GM19397 (cell line): ENCODE measurements around the gene ALG10B.
A peak's percentile ranks its signal among the peaks of the same experiment; 100 is the strongest.
"Not testable (repeated sequence)": the region's sequence is repeated elsewhere in the genome, so short reads cannot be mapped to it uniquely, and the experiment has no call there.

ENCODE experiments used
- ATAC-seq: cut with Tn5 transposase; IDR thresholded peaks from one replicate; pipeline ENCODE4 v1.9.1; 2021; ENCODE audit warnings: mild to moderate bottlenecking, moderate library complexity; ENCODE audit not compliant: unreplicated experiment

Gene ALG10B, protein sequence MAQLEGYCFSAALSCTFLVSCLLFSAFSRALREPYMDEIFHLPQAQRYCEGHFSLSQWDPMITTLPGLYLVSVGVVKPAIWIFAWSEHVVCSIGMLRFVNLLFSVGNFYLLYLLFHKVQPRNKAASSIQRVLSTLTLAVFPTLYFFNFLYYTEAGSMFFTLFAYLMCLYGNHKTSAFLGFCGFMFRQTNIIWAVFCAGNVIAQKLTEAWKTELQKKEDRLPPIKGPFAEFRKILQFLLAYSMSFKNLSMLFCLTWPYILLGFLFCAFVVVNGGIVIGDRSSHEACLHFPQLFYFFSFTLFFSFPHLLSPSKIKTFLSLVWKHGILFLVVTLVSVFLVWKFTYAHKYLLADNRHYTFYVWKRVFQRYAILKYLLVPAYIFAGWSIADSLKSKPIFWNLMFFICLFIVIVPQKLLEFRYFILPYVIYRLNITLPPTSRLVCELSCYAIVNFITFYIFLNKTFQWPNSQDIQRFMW

DNA sequence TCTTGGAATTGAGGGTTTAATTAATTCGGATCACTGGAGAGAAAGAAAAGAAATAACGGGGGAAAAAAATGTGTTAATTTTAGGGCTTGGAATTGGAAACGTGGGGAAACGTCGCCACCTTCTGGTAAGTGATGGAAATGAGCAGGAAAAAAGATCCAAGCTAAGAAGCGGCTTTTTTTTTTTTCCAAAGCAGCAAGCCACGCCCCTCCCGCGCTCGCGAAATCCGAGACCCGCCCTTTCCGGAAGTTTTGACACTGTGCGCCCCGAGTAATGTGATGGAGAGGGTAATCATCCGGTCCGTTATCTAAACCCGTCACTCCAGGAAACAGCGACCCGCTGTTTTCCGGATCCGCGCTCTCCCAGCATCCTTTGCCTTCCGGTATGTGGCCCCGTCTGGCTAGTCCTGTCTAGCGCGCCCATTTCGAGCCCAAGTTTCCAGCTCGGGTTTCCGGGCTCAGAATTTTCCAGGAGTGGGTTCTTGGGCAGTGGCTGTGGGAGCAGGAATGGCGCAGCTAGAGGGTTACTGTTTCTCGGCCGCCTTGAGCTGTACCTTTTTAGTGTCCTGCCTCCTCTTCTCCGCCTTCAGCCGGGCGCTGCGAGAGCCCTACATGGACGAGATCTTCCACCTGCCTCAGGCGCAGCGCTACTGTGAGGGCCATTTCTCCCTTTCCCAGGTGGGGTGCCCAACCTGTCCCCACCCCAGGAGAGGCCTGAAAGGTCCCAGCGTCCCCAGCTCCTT, at the start of gene ALG10B:
ALG10B (plus strand) TSS at position 384 of the 739 bp plus-strand sequence; CDS start at position 504, 120 bp downstream.
- ATAC-seq: peak; percentile 100

DNA sequence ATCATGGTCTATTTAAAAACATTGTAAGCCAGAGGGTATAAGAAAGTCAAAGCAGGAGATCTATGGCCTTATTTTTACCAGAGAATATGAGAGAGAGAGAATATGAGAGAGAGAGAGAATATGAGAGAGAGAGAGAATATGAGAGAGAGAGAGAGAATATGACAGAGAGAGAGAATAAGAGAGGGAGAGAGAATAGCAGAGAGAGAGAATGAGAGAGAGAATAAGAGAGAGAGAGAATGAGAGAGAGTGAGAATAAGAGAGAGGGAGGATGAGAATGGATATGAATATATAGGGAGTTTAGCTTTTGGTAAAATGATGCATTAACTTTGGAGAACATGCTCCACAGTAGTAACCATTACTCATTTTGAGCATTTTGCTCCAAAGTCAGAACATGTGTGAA, 48.0 kb upstream of the ALG10B start:
- no peak for ATAC-seq

DNA sequence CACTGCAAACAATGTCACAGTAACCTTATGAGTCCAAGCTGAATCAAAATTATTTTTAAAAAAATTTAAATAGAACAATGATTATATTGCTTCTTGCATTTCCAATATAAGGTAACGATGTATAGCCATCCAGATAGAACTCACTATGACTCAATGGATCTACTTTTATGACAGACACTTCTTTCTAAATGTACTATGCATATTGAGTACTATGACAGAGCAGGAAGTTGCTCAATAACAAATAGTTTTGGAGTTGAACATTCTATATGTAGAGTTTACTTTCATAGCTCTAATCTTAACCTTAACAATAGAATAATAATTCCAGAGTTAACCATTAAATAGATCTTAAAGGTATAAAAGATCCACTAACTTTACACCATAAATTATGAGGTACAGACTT, 46.7 kb upstream of the ALG10B start:
- ATAC-seq: no peak

DNA sequence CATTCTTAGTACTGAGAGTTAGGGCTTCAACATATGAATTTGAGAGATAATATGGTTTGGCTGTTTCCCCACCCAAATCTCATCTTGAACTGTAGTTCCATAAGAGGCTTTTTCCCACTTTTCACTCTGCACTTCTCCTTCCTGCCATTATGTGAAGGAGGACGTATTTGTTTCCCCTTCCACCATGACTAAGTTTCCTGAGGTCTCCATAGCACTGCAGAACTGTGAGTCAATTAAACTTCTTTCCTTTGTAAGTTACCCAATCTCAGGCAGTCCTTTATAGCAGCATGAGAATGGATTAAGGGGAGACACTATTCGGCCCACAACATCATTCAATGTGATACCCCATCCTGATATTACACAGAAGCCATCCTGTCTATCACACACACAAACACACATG, 36.8 kb upstream of the ALG10B start:
- ATAC-seq: no peak

DNA sequence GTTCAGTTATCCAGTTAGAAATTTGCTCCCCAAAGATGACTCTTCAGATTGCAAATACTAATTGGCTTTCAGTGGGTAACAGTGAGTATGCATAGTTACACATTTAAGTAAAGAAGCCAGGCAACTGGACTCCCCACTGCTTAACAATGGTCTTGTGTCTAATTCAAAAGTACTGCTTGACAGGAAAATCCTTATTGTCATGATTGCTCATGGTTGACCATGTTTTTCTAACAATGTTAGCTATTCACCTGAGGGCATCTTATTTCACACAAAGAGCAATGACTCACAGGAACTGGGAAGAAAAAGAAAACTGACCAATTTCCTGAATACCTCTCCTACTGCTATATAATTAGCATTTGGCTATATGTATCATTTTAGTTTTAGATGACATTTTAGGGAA, 33.7 kb upstream of the ALG10B start:
- ATAC-seq: no peak

DNA sequence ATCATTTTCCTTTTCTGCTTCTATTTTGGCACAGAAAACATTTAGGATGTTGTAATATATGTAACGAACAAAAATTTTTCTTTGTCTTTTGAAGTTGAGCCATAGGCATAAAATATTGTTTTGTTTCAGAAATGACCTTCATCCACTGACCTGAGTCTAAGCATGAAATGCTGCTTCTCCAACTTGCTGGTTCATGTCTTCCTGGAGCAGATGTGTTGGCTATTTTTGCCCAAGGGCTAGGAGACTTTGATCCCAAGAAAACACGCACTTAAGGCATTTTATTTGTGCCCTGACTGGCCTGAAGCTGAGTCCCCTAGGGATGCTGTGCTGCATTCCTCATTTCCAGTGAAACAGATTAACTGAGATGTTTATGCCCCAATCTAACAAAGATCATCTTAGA, 27.2 kb upstream of the ALG10B start:
- no peak for ATAC-seq

DNA sequence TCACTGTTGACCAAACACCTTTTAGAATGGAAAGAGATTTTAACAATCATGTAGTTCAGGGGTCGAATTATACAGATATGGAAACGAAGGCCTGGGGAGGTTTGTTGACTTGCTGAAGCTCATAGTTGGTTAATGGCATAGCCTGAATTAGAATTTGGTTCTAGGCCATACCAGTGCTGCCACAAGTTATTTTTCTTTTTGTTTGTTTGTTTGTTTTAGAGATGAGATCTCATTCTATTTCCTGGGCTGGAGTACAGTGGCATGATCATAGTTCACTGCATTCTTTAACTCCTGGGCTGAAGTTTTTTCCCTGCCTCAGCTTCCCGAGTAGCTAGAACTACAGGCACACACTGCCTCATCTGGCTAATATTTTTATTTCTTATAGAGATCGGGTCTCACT, 25.4 kb upstream of the ALG10B start:
- no peak for ATAC-seq

DNA sequence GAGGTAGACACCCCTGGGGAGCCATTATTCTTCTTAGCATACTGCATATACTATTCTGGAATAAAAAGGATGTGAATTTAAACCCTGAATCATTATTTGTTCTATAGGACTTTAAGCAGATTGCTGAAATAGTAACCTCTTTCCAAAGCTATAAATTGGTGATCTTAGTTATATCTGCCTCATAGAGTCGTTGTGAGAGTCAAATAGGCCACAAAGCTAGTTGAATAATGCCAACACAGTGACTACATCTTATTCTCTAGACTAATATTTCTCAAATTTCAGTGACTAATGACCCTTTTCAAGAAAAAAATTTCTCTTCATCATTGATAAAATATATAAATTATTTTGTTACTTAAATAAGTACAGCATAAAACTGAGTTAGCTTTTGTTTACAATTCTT, 13.6 kb upstream of the ALG10B start:
- ATAC-seq: not testable (repeated sequence)

DNA sequence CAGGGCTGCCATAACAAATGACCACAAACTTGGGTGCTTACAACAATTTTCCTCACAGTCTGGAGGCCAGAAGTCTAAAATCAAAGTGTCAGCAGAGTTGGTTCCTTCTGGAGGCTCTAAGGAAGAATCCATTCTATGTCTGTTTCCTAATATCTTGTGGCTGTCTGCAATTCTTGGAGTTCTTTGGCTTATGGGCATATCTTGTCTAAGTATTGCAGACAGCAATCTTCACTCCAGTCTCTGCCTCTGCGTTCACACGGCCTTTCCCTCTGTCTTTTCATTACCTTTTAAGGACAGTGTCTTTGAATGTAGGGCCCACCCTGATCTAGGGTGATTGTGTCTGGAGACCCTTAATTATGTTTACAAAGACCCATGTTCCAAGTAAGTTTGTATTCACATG, 5.4 kb downstream of the ALG10B start:
- not testable (repeated sequence) for ATAC-seq

DNA sequence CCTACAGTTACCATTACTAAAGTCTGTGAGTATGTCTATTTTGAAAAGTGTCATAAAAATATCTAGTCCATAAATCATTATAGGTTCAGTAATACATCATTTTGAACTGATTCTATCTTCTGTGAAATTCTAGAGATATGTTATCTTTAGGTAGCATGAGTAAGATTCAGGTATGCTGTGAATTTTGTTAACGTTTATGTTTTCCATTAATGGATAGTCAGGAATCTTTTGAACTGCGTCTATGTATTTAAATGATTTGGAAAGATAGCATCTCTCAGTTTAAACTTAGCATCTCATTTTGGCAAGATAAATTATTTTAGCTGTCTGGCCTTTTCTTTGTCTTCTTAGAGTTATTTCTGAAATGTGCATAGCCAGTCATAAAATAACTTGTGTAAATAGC, 8.3 kb downstream of the ALG10B start:
- ATAC-seq: no peak

DNA sequence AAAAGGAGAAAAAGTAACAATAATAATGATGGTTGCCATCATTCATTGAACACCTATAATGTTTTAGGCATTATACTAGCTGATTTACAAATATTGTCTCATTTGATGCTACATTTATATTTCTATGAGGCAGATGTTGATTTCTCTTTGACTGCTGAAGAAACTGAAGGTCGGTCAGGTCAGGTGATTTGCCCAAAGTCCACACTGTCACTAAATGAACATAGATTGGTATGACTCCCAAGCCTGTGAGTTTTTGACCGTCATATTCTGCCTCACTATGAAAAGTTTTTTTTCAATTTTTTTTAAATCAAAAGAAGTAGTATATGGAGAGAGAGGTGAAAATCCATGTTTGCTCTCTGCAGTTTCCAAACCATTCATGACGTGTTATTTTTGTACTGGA, 10.8 kb downstream of the ALG10B start:
- no peak for ATAC-seq

DNA sequence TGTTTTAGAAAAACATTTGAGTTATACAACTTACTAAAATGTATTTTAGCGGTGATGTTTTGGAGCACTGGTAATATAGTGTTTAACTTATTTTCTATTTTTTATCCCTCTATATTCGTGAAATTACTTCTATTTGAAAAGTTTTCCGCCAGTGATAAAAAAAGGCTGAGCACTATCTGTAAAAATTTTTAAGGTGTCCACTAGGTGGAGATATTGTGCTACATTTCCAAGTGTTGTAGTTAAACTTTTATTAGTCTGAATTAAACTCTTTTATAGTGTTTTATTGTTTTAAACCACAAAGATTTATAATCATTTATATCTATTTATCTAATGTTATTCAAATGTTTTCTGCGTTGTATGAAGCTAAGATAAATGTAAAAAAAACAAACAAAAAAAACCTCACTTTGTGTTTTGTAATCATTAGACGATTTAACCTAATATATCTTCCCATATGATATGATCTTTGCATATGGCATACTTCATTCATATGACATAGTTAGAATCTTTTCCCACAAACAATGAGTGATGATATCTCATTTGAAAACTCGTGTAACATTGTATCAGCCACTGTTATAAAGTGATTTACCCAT, 11.8 kb downstream of the ALG10B start:
- ATAC-seq: no peak

DNA sequence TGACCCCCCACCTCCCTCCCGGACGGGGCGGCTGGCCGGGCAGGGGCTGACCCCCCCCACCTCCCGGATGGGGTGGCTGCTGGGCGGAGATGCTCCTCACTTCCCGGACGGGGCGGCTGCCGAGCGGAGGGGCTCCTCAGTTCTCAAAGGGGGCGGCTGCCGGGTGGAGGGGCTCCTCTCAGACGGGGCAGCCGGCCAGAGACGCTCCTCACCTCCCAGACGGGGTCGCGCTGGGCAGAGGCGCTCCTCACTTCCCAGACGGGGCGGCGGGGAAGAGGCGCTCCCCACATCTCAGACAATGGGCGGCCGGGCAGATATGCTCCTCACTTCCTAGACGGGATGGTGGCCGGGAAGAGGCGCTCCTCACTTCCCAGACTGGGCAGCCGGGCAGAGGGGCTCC, 13.8 kb downstream of the ALG10B start:
- not testable (repeated sequence) for ATAC-seq

DNA sequence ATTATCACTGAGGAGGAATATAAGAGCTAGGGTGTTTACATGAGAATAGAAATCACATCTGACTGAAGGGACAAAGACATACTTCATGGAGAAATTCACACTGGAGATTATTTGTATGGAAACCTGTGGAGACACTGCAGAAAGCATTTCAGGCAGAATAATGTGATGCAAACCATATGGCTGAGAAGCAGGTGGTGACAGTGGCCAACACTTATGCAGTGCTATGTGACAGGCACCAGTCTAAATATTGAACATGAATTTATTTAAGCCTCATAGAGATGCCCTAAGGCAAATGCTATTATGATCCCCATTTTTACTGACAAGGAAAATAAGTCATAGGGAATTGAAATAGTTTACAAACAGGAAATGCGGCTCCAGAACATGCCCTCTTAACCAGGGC, 16.2 kb downstream of the ALG10B start:
- ATAC-seq: no peak

DNA sequence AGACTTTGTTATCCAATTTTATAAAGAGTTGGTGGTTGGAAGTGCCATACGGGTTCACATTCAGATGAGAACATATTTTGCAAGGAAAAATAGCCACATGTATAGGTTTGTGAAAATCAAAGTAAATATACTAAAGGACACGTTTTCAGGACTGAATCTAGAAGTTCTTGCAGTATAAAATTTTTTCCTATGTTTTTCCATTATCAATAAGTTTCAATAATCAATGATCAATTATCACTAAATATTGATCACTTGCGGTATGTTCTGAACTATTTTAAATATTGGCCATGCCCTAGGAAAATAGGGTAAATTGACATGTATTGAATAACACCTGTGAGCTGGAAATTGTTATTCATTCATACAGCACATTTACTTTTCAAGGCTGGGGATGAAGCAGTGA, 25.9 kb downstream of the ALG10B start:
- ATAC-seq: no peak

DNA sequence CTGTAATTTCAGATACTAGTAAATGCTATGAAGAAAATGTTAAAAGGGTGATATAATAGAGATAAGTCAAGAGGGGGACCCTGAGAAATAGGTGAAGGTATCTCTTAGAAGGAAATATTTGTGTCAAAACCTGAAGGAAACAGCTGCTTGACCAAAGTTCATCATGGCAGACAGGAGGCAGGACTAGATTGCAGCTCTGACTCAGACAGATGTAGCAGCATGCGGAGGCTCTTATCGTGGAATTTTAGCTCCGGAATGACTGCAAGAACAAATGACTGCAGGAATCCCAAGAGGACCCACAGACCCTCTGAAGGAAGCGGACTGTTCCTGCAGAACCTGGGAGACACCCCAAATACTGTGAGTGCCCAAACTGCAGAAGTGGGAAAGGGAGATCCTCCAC, 26.7 kb downstream of the ALG10B start:
- ATAC-seq: not testable (repeated sequence)

DNA sequence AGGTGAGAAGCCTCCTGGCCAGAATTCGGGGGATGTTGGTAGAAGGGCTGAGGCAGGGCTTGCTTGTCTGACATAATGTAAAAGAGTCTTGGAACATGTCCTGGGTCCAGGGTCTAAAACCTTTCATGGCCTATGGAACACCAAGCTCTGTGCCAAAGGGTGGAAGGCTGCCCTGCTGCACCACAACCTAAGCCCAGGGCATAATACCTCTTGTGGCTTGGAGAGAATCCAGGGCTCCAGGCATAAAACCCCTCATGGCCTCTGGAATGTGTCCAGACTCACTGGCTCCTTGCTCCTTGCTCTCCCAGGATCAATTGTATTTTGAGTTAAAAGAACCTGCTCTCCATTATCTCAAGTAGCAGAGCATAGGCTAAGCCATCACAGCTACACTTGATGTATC, 27.3 kb downstream of the ALG10B start:
- not testable (repeated sequence) for ATAC-seq

DNA sequence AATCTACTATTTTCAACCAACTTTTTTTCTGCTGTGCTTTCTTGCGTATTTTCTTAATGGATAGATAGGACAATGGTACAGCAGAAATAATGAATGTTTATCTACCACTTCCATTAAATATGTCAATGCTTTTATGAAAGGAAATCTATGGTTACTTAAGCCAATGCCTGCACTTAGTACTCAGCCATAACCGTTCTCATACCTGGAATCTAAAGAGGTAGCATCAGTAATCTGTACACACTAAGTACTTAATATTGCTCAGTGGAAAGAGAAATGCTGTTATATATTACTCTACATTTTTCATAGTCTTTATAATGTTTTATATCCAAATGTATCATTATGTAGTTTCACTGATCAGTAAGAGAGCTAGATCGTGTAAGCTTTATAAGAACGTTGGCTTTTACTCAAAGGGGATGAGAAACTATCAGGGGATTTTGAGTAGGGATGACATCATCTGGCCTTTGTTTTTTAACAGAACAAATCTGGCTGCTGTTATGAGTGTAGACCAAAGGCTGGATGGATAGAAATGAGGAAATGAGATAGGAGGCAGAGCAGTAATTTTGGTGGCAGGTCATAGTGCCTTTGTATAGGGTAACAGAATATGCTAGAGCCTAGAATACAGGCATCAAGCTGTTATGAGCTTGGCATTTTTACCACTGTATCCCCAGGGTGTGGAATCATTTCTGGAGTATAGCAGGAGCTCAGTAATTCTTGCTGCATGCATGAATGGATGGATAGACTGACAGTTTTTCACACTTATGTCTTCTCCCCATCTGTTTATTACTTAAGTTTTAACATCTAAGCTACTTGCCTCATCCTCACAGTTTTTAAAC, 34.0 kb downstream of the ALG10B start:
- ATAC-seq: peak; percentile 98

DNA sequence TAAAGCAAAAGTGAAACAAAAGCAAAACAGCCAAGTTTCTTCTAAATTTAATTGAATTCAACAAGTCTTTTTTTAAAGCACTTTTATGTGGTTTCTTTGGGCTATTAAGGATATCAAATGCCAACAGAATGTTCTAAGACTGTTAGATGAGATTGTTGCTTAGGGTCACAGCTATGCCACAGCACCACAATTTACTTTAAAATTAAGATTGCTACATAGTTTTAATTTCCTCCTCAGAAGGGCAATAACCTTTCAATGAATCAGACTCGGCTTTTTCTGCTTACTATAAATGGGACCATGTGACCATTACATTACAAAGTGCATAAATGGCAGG, 34.6 kb downstream of the ALG10B start:
- peak; percentile 4 for ATAC-seq

DNA sequence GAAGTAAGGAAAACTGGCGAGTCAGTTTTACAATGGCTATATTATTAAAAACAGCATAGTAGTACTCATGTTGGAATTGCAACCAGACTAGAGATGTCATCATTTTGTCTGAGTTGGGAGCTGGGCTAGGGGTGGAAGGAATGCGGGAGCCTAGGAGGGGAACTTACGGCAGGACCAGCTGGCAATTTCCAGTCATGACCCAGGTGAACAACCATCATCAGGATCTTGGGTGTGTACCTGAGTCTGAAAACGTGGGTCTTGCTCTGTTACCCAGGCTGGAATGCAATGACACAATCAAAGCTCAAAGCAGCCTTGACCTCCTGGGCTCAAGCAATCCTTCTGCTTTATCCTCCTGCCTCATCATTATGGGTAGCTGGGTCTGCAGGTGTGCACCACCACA, 50.9 kb downstream of the ALG10B start:
- no peak for ATAC-seq

DNA sequence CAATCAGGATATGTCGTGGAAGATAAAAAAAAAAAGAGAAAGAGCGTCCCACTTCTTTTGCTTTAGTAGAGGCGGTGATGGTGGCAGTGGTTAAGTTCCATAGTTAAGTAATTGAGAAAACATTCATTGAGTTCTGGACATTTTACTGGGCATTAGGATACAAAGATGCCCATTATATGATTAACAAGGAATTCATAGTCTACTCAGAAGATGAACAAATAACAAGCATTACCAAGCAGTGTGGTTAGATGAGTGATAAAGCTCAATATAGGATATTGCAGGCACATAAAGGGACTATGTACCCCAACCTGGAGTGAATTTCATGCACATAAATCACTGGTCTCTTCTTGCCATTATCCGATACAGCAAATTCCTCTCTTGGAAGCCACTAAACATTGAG, 53.7 kb downstream of the ALG10B start:
- no peak for ATAC-seq
